ENCODE measurements around the gene ARHGAP23.

The ARHGAP23 gene, protein sequence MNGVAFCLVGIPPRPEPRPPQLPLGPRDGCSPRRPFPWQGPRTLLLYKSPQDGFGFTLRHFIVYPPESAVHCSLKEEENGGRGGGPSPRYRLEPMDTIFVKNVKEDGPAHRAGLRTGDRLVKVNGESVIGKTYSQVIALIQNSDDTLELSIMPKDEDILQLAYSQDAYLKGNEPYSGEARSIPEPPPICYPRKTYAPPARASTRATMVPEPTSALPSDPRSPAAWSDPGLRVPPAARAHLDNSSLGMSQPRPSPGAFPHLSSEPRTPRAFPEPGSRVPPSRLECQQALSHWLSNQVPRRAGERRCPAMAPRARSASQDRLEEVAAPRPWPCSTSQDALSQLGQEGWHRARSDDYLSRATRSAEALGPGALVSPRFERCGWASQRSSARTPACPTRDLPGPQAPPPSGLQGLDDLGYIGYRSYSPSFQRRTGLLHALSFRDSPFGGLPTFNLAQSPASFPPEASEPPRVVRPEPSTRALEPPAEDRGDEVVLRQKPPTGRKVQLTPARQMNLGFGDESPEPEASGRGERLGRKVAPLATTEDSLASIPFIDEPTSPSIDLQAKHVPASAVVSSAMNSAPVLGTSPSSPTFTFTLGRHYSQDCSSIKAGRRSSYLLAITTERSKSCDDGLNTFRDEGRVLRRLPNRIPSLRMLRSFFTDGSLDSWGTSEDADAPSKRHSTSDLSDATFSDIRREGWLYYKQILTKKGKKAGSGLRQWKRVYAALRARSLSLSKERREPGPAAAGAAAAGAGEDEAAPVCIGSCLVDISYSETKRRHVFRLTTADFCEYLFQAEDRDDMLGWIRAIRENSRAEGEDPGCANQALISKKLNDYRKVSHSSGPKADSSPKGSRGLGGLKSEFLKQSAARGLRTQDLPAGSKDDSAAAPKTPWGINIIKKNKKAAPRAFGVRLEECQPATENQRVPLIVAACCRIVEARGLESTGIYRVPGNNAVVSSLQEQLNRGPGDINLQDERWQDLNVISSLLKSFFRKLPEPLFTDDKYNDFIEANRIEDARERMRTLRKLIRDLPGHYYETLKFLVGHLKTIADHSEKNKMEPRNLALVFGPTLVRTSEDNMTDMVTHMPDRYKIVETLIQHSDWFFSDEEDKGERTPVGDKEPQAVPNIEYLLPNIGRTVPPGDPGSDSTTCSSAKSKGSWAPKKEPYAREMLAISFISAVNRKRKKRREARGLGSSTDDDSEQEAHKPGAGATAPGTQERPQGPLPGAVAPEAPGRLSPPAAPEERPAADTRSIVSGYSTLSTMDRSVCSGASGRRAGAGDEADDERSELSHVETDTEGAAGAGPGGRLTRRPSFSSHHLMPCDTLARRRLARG (N-terminal part only)

DNA sequence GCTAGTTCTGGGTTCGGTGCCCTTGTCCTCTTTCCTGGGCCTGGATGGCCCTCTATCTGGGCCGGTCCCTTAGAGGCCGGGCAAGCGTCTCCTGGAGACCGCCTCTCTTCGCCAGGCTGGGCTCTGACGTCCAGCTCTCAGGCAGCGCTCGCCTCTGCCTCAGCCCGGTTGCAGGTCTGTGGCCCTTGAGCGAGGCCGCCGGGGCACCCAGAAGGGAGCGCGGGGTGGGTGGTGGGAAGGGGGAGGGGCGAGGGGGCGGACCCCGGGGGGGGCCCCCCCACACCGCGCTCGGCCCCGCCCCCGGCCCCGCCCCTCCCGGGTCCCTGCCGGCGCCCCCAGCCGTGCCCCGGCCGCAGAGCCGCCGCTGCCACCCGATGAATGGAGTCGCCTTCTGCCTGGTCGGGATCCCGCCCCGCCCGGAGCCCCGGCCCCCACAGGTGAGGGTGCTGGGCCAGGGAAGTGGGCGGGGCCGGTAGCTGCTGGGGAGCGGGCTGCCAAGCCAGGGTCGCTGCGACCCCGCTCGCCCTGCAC is at the start of gene ARHGAP23:
TSS of gene ARHGAP23 (plus strand) at position 353 of the 531 bp plus-strand sequence. CDS start at position 375, 22 bp downstream.
- peak; percentile 26 for DNase-seq (ENCODE audit: low spot score)

DNA sequence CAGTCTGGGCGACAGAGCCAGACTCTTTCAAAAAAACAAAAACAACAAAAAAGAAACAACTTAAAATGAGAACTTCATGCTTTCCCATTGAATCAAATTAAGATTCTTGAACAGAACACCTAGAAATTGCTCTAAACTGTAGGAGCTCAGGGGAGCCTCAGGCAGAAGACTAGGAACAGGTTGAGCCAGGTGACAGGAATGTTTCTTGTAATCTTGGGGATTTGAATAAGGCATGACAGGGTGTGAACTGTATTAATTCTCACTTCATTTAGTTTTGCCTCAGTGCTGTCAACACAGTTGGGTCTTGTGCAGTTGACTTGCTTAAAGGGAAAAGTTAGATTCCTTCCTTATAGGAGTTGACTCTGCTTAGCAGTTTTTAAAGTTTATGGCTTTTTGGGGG is 48.8 kb upstream of the ARHGAP23 start:
- DNase-seq (ENCODE audit: low spot score) = no peak

DNA sequence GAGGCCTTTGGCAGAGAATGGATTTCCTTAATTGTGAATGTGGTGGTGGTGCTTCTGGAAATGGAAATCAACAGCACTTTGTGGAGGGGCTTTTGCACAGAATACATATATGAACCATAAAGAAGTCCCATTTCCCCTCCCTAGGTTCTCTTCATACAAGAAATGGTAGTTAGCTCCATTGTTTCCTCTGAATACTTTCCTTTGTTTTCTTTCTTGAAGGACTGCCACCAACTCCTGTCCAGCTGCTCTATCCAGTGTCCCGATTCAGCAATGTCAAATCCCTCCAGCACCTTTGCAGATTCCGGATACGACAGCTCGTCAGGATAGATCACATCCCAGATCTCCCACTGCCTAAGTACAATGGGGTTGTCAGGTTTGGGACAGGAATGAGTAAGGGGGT is 33.2 kb upstream of the ARHGAP23 start:
- no peak for DNase-seq (ENCODE audit: low spot score)

DNA sequence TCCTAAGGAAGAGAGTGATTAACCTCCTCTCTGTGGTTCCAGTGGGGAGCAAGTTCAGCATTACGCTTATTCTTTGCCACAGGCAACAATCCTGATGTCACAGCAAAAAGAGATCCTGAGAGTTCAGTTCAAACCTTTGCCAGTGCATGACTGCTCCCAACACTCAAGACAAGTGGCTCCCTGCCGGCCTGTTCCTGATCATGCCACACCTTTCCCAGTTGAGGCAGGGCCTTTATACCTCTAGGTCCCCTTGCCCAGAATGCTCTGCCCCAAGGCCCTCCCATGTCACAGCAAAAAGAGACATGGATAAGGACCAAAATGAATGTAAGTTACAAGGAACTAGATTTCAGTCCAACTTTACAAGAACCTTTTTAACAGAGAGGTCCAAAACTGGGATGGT is 31.0 kb upstream of the ARHGAP23 start:
- DNase-seq (ENCODE audit: low spot score) = no peak

DNA sequence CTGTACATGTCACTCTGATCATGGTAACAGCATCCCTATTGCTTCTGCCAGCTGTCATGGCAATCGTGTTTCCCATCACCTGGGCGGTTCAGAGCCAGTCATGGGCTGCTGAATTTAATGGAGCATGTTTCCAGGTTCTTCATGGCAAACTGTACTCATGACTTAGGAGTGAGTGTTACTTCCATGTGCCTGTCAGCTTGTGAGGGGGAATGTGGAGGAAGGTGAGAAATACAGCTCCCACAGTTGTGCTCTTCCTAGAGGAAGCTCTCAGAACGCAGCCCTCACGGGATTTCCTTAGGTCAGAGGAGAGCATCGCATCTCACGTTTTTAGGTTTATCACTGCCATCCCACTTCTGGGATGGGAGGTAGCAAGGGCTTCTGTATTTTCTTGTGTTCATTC is 28.0 kb upstream of the ARHGAP23 start:
- DNase-seq (ENCODE audit: low spot score) = no peak

DNA sequence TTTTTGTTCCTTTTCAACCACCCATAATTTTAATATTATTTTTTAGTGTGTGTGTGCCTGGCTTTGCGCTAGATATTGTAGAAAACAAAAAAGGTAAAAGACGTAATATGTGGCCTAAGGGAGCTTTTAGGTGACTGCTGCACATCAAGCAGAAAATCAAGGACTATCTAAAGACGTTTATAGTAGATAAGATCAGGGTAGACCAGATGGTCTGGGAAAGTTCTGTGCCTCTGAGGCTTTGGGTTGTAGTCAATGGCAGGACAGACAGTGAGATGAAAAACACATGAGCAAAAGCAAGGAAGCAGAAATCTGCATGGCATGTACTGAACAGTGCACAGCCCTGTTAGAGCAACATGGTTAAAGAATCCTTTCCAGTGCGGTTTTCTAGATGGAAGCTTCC is 26.8 kb upstream of the ARHGAP23 start:
- DNase-seq (ENCODE audit: low spot score) = no peak

DNA sequence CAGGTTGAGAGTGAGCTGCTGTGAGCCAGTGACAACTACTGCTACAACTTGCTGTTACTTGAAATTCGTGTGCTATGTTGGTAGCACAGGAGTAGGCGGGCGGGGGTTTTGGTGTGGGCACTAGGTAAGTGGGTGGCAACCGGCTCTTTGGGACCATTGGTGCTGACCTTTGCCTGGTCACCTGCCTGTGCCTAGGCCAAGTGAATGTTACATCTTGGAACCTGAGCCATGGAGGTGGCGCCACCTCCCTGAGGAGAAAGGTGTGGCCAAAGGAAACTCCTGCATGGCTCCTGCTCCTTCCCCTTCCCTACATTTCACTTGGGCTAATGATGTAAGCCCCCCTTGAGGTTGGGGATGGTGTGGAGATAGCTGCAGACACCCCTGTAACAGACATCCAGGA is 25.4 kb upstream of the ARHGAP23 start:
- no peak for DNase-seq (ENCODE audit: low spot score)

DNA sequence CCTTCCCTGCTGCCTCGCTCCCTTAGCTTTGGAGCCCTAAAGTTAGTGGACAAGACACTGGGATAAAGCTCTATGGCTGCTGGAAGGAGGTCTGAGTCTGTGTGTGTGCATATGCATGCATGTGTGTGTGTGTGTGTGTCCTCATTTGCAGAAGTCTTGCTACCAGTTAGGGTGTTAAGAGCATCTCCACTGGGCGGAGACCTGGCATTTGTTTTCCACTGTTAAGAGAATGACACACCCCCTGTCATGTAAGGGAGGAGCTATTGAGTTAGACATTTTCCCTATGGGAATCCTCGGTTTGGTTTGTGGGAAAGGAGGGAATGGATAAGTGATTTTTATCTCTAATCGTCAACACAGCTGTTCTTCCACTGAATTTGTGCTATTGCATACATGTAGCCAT is 24.8 kb upstream of the ARHGAP23 start:
- no peak for DNase-seq (ENCODE audit: low spot score)

DNA sequence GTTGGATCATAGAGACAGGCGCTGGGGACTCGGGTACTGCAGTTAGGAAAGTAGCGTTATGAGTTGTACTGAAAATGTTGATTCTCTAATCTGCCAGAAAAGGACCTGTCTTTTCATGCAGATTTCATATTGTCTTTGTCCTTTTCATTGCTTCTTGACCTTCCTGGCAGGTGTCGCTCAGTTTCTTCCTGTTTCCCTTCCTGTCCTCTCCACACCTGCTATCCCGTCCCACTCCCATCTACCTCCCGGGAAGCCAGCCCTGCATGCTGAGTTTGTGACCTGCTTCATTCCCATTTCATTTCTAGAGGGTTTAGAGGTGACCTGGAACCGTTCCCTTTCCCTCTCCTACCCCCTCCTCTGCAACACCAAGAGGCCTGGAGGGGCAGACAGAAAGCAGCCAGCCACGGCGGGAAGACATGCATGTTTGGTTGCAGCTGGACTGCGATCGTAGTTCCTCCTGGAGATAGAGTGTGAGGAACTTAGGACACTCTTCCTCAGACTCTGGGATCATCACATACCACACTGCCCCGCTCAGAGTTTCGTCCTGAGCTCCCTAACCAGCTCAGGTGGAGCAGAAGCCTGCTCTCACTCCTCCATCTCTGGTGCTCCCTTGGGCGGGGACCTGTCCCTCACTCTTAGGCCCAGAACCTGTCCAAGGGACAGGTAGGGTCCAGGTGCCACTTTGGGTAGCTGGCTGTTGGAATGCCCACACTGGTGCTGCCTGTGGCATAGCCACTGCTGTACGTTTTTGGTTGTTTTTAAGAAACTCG is 23.9 kb upstream of the ARHGAP23 start:
- no peak for DNase-seq (ENCODE audit: low spot score)

DNA sequence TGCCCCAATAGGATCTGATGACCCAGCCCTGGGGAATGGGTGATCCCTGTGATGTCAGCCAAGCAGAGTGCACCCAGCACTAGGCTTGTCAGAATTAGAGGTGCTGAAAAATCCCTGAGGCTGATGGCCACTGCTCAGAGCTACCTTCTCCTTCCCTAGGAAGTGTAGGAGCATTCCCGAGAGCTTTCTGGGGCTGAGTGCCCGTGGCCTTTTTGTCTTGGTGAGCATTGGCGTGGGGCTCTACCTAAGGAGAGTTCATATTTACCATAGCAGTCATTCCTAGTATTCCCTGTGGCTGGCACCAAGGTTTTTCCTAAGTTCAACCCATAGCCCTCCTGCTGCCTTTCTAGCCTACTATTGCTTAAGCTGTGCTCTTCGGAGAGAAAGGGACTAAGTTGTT is 22.6 kb upstream of the ARHGAP23 start:
- no peak for DNase-seq (ENCODE audit: low spot score)

DNA sequence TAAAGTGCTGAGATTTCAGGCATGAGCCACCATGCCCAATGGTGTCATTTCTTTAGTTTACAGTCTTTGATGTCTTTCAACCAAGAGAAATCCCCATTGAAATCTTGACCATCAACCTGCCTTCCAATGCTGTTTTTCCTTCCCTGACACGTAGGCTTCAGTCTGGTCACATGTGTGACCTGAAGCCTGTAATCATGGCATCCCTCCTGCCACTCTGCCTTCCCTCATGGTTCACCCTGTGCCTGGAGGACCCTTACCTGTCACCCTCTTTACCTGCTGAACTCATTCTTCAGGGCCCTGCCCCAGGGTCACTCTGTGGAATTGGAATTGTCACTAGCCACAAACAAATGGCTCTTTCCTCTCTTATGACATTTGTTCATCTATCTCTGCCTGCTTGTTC is 18.1 kb upstream of the ARHGAP23 start:
- DNase-seq (ENCODE audit: low spot score) = no peak

DNA sequence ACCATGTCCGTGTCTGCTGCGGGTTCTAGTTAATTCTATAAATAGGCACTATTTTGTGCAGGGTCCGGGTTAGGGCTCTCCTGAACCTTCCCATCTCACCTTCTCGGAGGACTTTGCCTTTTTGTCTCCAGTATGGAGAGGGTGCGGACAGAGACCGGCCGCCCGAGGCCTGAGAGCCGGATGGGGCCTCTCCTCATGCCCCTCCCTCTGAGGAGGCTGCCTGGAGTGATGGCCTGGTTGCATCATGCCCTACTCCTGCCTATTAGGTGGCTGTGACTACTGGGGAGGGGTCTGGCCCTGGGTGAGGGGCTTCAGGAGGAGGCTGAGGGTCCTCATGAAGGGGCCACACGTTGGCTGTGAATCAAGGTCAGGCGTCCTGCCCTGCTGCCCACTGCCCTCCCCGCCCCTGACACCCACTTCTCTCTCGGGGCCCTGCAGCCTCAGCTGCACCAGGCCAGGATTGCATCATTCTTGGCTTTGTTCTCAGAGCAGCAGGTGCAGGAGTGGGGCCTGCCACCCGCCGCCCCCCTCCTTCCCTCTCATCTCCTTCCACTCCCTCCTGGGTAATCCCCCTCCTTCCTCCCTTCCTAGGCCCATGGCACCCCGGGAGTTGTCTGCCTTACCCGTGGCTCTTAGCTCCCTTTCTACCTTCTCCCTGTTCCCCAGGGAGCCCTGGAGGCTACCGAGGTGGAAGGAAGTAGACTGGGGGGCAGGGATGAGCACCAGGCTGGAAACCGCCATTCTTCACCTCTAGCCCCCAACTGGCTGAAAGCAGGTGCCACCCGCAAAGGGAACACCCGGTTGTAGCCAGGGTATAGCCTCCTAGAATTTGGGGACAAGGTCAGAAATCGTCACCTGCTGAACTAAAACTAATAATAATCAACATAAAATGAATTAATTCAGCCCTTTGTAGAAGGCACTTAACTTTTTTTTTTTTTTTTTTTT is 12.7 kb upstream of the ARHGAP23 start:
- DNase-seq (ENCODE audit: low spot score) = no peak

DNA sequence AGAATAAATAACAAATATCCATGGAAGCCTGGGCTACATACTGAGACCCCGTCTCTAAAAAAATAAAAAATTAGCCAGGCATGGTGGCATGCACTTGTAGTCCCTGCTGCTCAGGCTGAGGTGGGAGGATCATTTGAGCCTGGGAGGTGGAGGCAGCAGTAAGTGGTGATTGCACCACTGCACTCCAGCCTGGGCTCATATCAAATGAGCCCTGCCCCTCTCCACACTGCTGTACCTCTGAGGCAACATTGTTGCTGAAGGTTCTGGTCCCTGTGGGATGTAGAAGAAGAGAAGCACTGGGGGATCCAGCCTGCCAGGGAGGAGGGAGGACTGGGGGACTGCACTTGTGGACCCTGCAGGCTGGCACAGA is 11.4 kb upstream of the ARHGAP23 start:
- no peak for DNase-seq (ENCODE audit: low spot score)

DNA sequence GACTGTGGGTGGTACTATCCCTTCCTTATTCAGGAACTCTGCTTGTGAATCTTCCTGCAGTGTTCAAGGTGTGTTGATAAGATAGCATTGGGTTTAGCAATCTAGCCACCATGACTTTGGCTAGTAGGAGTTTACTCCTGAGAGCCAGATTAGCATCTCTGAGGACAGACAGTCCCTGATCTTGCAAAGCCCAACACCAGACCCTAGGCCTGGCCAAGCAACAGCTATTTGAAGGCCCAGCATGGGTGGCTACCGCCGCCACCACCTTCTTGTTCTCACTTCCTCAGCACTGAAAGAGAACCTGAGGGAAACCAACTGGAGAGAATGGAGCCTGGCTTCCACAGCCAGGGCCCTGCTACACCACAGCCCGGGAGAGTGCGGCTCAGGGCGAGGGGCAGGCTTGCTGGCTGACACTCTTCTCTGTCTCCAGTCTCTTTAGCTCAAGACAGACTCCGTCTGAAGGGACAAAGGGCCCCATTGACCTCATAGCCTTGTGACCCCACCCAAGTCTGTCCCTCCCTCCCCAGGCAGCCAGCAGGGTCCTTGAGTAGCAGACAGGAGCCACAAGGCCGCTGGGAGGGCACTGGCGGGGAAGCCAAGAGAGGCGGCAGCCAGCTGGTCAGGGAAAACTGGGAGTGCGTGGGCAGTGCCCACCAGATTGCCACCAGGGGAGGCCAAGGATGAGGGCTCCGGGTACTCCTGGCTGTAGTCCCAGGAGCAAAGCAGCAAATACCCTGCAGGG is 10.9 kb upstream of the ARHGAP23 start:
- DNase-seq (ENCODE audit: low spot score) = no peak

DNA sequence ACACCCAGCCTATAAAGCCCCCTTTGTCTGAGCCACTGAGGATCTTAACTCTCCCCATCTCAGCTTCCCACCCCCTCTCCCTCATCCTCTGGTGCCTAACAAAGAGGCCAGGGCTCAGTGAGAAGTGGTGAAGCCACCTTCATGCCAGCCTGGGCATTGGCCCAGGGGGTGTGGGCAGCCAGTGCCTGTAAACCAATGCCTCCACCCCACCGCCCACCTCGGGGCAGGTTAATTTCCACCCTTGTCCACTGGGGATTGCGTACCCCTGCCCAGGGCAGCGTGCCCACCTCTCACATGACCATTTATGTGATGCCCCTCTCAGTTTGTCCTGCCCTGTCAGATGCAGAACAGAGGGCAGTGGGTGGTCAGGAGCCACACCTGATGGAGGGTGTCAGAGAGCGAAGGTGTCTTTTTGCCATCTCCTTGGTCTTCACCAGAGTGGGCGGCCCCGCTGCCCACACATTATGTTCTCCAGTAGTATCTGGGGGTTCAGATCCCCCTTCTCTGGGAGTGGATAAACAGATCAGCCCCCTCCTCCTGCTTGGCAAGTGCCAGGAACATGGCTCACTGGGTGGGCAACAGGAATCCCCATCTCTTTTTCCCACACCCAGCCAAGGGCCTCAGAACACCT is 10.1 kb upstream of the ARHGAP23 start:
- no peak for DNase-seq (ENCODE audit: low spot score)

DNA sequence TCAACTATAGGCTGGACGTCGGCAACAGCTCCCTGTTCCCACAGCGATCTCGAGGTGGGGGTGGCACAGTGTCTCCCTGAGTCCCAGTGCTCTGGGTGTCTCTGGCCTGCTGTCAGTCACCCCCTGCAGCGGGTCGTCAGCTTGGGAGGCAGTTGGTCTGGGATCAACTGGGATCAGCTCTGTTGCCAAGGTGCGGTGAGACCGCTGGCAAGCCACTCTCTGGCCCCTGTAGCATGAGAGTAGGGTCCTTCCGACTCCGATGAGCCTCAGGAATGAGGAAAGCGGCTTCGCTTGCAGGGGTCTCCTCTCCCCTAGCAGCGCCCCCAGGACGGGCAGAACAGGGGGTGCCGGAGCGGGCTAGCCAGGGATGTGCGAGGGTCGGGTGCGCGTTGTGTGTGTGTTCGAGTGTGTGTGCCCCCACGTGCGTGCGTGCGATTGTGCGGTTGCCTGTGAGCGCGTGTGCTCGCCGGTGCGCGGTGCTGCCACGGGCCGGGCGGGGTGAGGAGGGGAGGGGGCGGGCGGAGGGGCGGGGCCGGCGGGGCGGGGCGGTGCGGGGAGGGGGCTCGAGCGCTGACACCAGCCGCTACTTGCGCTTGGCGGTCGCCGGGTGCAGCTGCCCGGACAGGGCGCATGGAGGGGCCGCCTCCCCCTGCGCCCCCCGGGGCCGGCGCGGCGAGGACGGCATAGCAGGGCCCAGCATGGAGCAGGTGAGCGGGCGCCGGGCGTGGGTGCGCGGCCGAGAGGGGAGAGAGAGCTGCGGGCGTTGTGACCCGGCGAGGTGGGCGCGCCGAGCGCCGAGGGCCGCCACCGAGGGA is 9.4 kb upstream of the ARHGAP23 start:
- no peak for DNase-seq (ENCODE audit: low spot score)

DNA sequence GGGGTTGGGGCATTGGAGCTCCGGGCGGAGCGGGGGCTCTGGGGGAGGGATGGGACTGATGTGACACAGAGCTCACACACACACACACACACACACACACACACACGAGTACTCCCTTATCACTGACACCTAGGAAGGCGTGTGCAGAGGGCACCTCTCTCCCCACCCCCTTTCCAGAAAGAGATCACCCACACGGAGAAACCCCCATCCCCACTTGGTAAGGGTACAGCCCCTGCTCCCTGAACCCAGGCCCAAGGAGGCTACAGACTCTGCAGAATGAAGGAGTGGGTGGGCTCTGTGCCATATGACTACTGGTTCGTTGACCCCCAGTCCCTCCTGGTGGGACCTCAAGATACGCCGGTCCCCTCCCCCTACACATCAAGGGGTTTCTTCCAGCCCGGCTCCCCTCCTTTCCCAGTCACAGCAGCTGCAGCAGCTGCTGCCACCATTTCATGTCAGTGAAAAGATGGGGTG is 8.7 kb upstream of the ARHGAP23 start:
- no peak for DNase-seq (ENCODE audit: low spot score)

DNA sequence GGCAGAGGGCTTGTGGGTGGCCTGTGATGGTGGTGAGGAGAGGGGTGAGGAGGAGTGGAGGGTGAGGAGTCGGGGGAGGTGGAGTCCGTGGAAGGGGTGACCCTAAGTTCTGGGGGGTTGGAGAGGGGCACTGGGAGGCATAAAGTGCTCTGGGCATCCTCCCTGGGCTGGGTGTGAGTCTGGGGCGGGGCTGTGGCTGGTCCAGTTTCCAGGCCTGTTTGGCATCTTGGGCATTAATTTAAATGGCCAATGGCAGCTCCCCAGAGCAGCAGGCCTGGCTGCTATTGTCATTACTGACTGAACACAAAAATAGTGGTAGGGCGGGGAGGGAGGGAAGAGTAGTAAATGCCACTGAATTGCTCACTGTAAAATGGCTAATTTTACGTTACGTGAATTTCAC is 7.7 kb upstream of the ARHGAP23 start:
- no peak for DNase-seq (ENCODE audit: low spot score)
